SU-DHL-6 (cell line): ENCODE measurements around the gene PPP2R5B.

Experiments used
- EZH2phosphoT487 ChIP-seq: fragments of 200-600 bp; sonication (generic), shearing (Covaris generic); conservative IDR thresholded peaks from 2 replicates; pipeline ENCODE4 v1.6.1; 2018; ENCODE audit warnings: mild to moderate bottlenecking, antibody characterized with exemption, low read length, moderate library complexity, mixed read lengths
- TF ChIP-seq, protein P1 (sequence below): fragments of 200-600 bp; sonication (generic); IDR thresholded peaks from one replicate; pipeline ENCODE4 v1.5.1; 2017; ENCODE audit warnings: antibody characterized with exemption, mild to moderate bottlenecking, low read length, moderate library complexity; ENCODE audit not compliant: insufficient read depth, poor library complexity, severe bottlenecking

DNA sequence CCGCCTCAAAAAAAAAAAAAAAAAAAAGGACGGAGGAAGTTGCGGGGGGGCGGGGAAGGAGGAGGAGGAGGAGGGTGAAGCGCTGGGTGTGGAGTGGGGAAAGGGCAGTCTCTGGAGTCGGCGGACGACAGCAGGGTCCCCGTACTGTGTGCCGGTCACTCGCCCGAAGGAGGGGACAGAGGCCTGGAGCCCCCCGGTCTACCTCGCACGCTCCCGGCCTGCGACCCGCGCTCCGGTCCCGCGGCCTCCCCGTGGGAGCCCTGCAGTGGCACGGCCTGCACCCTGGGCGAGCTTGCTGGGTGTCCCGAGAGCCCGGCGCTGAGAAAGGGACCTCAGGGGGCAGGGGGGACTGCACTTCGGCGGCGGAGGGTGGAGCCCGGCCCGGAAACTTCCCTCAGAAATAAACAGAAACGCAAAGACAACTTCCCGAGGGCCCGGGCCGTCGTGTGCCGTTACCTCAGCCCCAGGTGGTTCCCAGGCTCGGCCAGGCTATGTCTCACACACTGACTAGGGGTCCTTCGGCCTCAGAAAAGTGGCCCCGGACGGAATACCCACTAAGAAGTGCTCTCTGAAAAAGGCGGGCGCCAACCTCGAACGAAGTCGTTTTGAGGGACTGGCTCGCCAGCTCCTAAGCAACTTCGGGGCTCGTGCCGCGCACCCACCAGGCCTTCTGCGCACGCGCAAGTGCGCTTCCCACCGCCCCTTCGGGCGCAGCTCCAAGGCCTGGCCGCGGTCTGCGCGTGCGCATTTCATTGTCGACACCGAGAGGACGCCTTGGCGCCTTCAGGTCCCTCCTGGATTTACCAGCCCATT lies 47.1 kb downstream of the PPP2R5B start, which contains the start of gene MAJIN:
- TF ChIP-seq, protein P1, sequence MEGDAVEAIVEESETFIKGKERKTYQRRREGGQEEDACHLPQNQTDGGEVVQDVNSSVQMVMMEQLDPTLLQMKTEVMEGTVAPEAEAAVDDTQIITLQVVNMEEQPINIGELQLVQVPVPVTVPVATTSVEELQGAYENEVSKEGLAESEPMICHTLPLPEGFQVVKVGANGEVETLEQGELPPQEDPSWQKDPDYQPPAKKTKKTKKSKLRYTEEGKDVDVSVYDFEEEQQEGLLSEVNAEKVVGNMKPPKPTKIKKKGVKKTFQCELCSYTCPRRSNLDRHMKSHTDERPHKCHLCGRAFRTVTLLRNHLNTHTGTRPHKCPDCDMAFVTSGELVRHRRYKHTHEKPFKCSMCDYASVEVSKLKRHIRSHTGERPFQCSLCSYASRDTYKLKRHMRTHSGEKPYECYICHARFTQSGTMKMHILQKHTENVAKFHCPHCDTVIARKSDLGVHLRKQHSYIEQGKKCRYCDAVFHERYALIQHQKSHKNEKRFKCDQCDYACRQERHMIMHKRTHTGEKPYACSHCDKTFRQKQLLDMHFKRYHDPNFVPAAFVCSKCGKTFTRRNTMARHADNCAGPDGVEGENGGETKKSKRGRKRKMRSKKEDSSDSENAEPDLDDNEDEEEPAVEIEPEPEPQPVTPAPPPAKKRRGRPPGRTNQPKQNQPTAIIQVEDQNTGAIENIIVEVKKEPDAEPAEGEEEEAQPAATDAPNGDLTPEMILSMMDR, result no peak
- TF ChIP-seq EZH2phosphoT487, result no peak
